GM19351 (cell line): ENCODE measurements around the gene DNAH11.
"Not testable (repeated sequence)": the region's sequence is repeated elsewhere in the genome, so short reads cannot be mapped to it uniquely, and the experiment has no call there.

ENCODE experiments used
- ATAC-seq: cut with Tn5 transposase; IDR thresholded peaks from one replicate; pipeline ENCODE4 v1.9.1; 2021; ENCODE audit warnings: mild to moderate bottlenecking, moderate library complexity; ENCODE audit not compliant: unreplicated experiment

DNAH11 gene

DNA sequence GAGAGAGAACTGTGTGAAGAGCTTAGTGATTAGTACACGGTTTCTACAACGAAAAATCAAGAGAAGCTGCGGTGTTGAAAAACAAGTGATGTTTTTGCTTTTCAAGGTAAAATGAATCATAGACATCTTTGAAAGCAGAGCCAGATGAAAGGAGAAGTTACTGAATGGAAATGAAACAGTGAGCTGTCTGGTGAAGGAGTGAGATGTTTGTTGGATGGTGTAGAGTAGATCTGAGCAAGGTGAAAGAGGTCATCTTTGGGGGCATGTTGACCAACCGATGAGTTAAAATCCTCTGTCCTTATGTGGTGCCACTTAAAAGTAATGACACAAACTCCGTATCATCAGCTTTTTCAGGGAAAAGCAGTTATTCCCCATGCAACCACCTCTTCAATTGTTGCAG is 225.4 kb downstream of the DNAH11 start:
- ATAC-seq: no peak

DNA sequence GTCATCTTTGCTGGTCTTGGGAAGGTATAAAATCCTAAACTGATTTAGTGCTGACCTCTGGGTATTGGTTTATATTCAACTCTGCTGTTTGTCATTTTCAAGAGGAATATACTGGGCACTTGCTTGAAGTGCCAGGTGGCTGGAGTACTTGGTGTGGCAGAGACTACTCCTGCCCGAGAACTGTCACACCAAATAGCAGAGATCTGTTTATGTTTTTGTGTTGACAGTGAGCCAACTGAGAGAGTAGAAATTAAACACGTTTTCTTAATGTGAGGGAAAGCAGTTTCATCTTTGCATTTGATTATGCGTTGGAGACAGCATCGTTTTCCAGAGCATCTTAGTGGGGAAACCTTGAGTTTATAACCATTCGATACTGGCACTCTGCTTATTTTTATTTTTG is 228.4 kb downstream of the DNAH11 start:
- no peak for ATAC-seq

DNA sequence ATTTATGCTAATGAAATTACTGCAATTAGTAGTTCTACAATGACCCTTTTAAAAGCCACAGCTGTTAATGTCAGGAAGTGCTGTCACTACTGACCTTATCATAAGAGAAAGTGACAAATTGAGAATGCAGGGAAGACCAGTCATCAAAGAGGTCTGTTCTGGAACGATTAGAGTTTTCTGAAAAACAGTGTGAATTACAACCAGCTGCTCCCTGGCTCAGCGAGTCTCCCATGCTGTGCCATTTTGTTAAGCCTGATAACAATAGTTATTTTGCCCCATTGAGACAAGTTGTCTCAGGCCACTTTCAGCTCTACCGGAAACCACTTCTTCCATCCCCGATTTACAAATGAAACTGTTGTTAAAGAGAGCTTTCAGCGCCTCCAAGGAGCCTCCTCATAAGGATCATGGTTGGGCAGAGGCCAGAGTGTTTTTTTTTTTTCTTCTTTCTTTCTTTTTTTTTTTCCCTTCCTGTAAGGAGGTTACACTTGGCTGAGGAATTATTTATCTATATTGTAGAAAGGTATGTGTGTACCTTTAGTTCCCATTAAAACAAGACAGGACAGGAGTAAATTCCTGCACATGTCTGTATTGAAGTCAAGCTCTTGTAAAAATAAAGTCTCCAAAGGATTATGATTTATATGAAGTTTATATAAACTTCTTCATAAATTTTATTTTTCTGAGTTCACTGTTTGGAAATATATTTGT is 229.2 kb downstream of the DNAH11 start:
- ATAC-seq: no peak

DNA sequence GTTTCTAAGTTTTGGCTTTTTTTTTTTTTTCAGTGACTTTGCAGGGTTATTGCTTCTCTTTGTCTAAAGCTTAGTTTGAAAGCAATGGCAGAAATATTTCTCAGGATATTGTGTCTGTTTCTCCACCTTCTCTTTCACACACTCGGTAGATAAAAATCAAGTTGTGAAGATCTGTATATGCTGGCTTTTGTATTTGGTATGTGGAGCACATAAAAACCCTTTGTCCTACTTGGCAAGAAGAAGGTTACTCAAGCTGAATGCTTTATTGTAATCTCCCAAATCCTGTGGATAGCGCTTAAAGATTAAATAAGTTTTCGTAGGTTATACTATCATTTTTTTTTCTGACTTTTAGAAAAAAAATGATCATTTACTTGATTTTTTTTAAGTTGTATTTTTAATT is 230.5 kb downstream of the DNAH11 start:
- no peak for ATAC-seq

DNA sequence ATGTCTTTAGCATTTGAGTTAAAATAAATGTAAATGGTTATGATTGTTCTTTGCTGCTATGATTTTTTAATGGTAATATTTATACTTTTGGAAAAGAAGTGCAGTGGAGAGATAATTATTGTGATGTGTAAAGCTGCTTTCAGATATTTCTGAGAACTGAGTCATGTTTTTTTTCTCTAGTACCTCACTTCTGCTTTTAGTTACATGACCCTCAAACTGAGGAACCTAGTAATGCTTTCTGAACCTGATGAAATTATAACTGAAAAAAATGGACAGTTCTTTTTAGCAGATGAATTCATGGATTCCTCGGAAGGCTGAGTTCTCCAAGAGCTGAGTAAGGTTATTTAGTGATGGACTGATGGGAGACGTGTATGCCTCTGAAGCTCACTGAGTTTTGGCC is 235.1 kb downstream of the DNAH11 start:
- no peak for ATAC-seq

DNA sequence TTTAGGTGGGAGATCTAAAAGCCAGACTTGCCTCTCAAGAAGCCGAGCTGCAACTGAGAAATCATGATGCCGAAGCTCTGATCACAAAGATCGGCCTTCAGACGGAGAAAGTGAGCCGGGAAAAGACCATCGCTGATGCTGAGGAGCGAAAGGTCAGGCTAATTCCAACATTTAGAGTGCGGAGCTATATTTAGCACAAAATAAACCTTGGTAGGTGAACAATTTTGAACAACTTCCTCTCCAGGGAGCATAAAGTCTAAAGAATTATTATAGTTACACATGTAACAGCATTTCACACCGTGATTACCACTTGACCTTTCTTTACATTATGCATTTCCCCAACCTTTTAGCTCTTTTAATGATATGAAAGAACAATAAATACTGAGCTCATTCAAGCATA is 236.1 kb downstream of the DNAH11 start:
- no peak for ATAC-seq

DNA sequence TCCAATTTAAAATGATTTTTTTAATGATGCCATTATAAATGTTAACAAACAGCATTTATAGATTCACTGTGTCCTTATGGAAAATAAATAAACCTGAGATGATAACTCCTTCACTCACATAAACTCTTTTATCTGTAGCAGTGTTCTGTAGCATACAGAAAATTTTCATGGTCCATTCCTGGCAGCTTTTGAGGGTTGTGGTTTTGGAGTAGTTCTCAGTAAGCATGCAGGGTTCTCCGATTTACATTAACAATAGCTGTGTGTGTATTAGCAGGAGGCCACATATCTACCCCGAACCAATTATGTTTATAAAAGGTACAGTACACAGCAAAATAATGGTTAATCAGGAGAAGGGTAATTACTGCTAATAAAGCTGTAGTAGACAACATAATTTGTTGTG is 240.2 kb downstream of the DNAH11 start:
- no peak for ATAC-seq

DNA sequence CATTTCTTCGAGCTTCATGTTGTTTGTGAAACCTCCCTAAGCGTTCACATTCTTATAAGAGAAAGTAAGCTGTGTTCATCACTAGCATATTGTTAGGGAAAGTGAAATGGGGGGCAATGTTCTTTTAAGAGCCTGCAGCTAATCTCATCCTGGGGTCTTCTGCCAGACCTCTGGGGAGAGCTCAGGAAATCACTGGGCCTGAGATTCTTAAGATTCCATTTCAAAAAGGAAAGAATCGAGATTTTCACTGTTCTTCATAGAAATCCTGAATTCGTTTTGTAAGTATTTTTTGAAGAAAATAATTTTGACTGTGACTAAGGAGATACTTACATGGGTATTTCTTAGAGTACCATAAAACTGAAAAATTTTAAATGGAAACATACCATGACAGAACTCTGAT is 242.2 kb downstream of the DNAH11 start:
- no peak for ATAC-seq

DNA sequence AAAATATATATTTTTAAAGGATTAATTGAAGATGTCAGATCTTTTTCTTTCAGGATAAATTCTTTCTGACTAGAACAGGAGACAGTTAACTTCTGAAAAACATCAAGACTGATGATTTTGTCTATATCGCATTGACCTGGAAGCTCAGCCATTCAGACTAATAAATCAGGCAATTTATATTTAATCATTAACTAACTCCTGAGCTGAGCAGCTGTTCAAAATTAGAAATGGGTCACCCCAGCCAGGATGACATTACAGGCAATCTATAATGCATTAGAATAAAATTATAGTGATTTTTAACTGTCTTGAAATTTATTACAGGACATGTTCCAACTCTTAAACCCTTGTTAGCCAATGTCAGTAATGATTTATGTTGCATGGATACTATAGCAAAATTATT is 263.0 kb downstream of the DNAH11 start:
- no peak for ATAC-seq

DNA sequence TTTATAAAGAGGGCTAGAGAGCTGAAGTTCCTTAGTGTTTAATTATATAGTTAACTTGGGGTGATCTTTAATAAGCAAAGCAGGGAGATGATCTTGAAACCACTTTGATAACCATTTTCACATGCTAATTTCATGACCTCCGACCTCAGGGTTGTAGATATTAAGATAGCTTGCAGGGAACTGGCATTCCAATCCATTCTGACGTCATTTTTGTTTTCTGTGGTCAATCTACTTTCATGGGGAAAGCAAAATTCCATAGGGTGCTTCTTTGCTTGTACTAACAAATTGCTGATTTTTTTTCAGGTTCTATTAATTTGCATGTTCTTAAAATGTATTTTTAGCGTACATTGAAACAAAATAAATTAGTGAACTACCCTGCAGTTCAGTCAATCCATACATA is 263.5 kb downstream of the DNAH11 start:
- no peak for ATAC-seq

DNA sequence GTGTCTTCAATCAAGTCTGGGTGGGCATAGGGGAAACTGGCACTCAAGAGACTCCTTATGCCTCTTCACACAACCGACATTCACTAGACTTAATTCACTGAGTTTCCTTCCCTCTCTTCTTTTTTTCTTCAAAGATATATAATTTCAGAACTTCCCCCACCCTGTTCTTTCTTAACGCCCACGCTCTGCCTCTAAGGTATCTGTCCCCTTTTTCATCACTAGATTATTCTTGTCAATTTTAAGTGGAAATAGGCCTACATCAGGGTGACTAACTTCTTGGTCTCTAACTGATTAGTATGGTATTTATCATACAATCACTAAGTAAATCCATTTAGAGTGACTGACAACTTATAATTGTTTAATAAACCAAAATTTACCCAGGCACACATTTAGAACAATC is 276.2 kb downstream of the DNAH11 start:
- no peak for ATAC-seq

DNA sequence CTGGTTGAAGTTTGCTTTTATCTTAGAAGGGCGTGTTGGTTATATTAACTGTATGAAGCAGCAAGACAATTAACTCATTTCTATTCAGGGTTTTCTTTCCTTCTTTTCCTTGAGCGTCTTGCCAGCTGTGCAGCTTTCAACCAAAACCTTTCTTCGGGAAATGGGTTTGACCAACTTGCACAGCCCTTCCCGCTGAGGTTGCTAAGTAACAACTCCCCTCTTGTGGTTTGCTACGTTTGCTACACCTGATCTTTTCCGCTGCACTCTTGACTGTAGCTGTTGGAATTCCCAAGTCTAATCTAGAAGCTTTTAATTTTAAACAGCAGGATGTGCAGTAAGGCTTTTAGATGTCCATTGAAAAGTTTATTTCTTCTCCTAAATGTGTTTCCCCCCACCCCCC is 286.0 kb downstream of the DNAH11 start:
- ATAC-seq: no peak

DNA sequence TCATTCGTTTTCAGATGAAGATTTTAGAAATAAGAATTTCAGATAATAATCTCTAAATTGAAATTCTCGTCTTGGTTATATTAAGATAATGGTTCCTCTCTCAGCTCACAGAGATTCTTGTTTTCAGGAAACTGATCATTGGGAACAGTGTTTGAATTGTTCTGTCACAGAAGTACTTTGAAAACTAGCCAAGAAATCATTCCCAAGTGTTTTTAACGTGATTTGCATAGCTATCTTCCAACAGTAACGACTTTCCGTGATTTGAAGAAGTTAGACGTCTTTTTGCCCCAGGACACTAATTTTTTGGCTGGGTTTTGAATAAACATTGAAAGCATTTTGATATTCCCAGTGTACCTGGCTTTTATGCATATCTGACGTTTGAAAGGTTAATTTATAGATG is 286.9 kb downstream of the DNAH11 start:
- no peak for ATAC-seq

DNA sequence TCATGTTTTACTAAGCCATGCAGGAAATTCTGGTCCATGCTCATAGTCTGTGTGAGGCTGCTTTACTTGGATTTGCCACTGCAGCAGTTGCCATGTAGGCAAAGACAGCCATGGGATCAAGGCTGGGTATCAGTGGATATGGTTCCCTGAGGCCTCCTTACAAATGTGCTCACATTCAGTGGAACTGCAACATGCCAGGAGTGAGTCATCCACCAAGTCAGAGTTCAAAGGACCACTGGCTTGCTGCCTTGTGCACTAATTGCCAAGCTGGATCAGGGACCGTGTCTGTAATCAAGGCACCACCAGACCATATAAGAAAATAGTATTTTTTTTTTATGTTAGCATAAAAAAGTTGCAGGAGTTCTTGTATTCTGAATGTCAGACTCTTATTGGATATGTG is 301.9 kb downstream of the DNAH11 start:
- no peak for ATAC-seq

DNA sequence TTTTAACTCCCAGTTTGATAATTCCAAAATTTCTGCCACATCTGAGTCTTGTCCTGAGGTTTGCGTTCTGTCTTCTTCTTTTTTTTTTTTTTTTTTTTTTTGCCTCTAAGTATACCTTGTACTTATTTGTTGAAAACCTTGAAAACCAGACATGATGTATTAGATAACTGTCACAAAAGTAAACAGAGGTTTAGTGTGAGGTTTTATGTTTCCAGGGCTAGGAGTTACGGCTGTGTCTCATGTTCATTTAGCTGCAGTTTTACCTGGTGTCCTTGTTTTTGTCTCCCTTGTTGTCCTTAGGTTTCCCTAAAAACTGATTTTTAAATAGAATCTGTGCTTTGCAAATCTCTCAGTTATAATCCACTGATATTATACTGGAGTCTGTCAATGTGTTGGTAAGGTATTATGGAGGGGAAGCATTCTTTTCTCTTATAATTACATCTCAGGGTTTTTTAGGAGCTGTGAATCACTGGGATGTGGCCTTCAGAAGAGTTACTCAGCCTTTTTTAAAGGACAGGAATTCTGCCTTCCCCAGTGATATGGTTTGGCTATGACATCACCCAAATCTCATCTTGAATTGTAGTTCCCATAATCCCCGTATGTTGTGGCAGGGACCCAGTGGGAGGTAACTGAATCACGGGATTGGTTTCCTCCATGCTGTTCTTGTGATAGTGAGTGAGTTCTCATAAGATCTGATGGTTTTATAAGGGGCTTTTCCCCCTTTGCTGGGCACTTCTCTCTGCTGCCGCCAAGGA is 307.9 kb downstream of the DNAH11 start:
- ATAC-seq: no peak

DNA sequence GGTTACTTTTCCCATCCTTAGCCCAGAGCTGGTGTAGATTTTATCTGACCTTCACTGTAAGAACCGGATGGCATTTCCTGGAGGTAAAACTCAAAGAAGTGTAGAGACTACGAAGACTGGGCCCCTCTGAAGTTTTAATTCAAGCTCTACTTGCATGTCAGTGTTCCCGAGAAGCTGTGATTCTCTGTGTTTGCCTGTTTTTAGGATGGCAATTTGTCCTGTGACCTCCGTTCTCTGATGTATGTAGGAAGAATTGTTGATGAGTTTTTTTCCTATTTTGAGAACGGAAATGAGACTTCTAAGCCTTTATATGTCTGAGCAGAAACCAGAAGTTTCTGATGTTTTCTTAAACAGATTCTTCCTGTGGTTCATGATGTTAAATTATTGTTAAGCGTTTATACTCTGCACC is 308.7 kb downstream of the DNAH11 start:
- no peak for ATAC-seq

DNA sequence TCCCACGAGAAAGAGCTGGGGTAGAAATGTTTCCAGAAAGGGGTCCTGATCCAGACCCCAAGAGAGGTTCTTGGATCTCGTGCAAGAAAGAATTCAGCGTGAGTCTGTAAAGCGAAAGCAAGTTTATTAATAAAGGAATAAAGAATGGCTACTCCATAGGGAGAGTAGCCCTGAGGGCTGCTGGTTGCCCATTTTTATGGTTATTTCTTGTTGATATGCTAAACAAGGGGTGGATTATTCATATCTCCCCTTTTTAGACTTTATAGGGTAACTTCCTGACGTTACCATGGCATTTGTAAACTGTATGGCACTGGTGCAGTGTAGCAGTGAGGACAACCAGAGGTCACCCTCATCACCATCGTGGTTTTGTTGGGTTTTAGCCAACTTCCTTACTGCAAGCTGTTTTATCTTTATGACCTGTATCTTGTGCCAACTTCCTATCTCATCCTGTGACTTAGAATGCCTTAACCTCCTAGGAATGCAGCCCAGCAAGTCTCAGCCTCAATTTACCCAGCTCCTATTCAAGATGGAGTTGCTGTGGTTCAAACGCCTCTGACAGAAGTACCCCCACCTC is 322.9 kb downstream of the DNAH11 start:
- ATAC-seq: not testable (repeated sequence)

DNA sequence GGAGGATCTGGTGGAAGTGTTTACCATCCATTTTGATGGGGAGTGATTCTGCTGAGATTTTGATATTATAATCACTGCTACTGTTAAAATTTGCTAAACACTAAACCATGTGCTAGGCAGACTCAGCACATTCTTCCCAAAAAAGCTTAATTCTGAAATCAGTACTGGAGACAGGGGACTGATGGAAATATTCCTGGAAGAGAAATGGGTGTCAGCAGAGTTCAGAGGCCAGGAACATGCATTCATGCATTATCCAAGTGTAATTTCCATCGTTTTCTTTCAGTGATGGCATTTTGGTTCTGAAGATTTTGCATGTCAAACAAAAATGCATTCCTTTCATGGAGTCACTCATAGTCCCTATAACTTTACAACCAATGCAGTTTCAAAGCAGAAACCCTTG is 323.9 kb downstream of the DNAH11 start:
- no peak for ATAC-seq

DNA sequence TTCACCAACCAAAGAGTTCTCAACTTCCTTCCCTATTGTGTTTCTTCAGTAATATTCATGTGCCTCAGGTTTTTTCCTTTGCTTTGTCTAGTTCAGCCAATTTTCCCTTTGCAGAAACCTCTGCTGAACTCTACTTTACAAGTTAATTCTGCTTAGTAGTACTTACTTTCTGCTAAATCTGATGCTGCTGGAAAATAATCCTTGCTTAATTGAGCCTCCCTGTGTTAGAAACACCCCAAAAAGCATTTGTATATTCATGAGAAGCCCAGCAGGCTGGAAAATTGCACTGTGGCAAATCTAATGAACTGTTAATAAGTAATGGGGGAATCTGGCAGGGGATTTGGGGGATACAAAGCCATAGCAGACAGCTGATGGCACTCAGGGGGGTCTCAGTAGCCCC is 324.4 kb downstream of the DNAH11 start:
- ATAC-seq: no peak

DNA sequence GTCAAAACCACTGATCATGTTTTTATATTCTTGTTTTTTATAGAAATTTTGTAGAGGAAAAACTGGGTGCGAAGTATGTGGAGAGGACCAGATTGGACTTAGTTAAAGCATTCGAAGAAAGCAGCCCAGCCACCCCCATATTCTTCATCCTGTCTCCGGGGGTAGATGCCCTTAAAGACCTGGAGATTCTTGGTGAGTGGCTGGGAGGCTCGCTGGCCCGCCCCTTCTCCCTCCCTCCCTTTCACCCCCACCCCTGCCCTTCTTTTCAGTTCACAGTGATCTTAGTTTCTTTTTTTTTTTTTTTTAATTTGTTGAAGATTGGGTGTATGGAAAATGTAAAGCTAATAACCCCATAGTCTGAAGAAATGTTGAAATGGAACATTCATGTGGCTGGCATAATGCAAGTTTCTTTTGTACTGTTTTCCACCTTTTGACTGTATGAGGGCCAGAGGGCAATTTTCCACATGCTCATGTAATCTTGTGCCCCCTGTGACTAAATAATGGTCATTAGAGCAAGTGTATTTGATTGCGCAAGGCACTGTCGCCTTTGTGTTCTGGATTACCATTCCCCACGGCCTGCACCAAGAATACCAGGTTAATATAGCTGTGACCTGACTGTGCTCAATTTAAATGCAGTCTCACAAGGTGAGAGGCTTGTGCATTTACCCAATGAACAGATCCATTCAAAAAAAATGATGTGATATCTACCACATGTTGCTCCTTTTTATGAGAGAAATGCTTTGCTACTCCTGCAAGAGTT is 325.2 kb downstream of the DNAH11 start:
- no peak for ATAC-seq

DNA sequence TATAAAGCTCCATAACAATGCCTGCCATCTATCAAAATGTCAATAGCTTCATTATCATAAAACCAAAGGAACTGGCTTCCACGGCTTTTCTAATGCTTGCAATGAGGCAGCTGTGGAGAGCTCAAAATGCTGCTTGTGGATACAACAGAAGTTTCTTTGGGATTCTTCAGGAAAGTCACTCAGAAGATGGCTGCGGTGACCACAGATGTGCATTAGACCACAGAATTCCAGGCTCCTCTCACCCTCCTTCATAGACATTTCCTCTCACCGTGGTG is 325.7 kb downstream of the DNAH11 start:
- no peak for ATAC-seq
